Inferior parietal cortex (tissue), 1 donor: Measurements from ENCODE around the gene RNF121.

Experiments
- DNase-seq: peaks from one replicate; pipeline ENCODE4 v3.0.0-alpha.2; 2016; ENCODE audit errors: extremely low spot score

RNF121 gene

GRCh38 chr11:71988050-71988449 is 59.2 kb downstream of the RNF121 start:
- DNase-seq, result no peak

- DNase-seq, result no peak
These were observed 61.9 kb downstream of the RNF121 start for GRCh38 chr11:71990701-71991100.

- no peak for DNase-seq
These were observed 62.6 kb downstream of the RNF121 start for GRCh38 chr11:71991494-71991893.

GRCh38 chr11:71992136-71992730 is 63.4 kb downstream of the RNF121 start:
- DNase-seq, result no peak

GRCh38 chr11:71994786-71995185 is 65.9 kb downstream of the RNF121 start:
- DNase-seq, result no peak

- DNase-seq, result no peak
These were observed 67.0 kb downstream of the RNF121 start for GRCh38 chr11:71995726-71996291.

- DNase-seq, result no peak
These were observed 67.7 kb downstream of the RNF121 start for GRCh38 chr11:71996517-71996916.

- no peak for DNase-seq
These were observed 68.1 kb downstream of the RNF121 start for GRCh38 chr11:71996946-71997345.

- DNase-seq, result no peak
These were observed 68.7 kb downstream of the RNF121 start for GRCh38 chr11:71997594-71997993.

GRCh38 chr11:71998061-71998460 is 69.2 kb downstream of the RNF121 start:
- DNase-seq, result no peak

- DNase-seq, result no peak
These were observed 69.9 kb downstream of the RNF121 start, which contains the start of gene IL18BP for GRCh38 chr11:71998649-71999310. Gene IL18BP (plus strand): TSS chr11:71998909. CDS start chr11:71999985, 1,076 bp downstream.

GRCh38 chr11:71999362-71999761 is 70.5 kb downstream of the RNF121 start:
- no peak for DNase-seq

GRCh38 chr11:71999798-72000197 is 71.0 kb downstream of the RNF121 start:
- no peak for DNase-seq

GRCh38 chr11:72000202-72000867 is 71.5 kb downstream of the RNF121 start:
- DNase-seq, result no peak

GRCh38 chr11:72001285-72001684 is 72.4 kb downstream of the RNF121 start:
- DNase-seq, result no peak

GRCh38 chr11:72001834-72002591 is 73.2 kb downstream of the RNF121 start:
- DNase-seq, result no peak

GRCh38 chr11:72002841-72003775 is 74.3 kb downstream of the RNF121 start:
- no peak for DNase-seq

GRCh38 chr11:72003776-72004171 is 74.9 kb downstream of the RNF121 start:
- no peak for DNase-seq

- no peak for DNase-seq
These were observed 75.9 kb downstream of the RNF121 start for GRCh38 chr11:72004515-72005346.
